CD4-positive, CD25-positive, alpha-beta regulatory T cell (primary cell): ENCODE measurements around the gene UNC45A. TPM values are rescaled to one million over a fixed set of nuclear protein-coding genes. Genes with fewer than 3 reads are reported as not detected.

ENCODE experiments used
- ATAC-seq, 2 donors: fragments of 150-1000 bp; cut with Tn5 transposase; one replicate each; pipeline ENCODE4 v1.10.0; 2021; ENCODE audit warnings: low read depth in 2 of 2, moderate number of reproducible peaks in 2 of 2, moderate library complexity in 1 of 2
- DNase-seq, 3 donors: peaks; one replicate each; pipeline versions ENCODE4 v3.0.0 to v3.0.0-alpha.2; 2012 to 2022; ENCODE audit warnings: mixed read lengths in 1 of 3
- H3K27ac ChIP-seq: one replicate; pipeline ENCODE4 v1.7.0; 2013; ENCODE audit warnings: mild to moderate bottlenecking, low read length; ENCODE audit not compliant: insufficient read depth, poor library complexity, severe bottlenecking
- H3K27me3 ChIP-seq: one replicate; pipeline ENCODE4 v1.7.0; 2013; ENCODE audit warnings: low read length; ENCODE audit not compliant: control insufficient read depth, insufficient read depth
- H3K36me3 ChIP-seq: one replicate; pipeline ENCODE4 v1.7.0; 2013; ENCODE audit warnings: mild to moderate bottlenecking, low read length, moderate library complexity; ENCODE audit not compliant: control insufficient read depth, insufficient read depth
- H3K4me1 ChIP-seq: 2 replicates; pipeline ENCODE4 v1.7.0; 2013; ENCODE audit warnings: mild to moderate bottlenecking, low read length; ENCODE audit not compliant: insufficient read depth, control insufficient read depth, poor library complexity, severe bottlenecking
- H3K4me3 ChIP-seq: one replicate; pipeline ENCODE4 v1.7.0; 2013; ENCODE audit warnings: low read depth, mild to moderate bottlenecking, low read length, moderate library complexity
- H3K9me3 ChIP-seq, 2 experiments: 1 replicate in 1 of 2; 2 replicates in 1 of 2; pipeline ENCODE4 v1.7.0; 2013; ENCODE audit warnings: low read length in 2 of 2, mild to moderate bottlenecking in 1 of 2, moderate library complexity in 1 of 2; ENCODE audit not compliant: control insufficient read depth in 2 of 2
- H3K27ac Mint-ChIP-seq, 3 donors: one replicate each; pipeline ENCODE4 v1.8.0; 2020 to 2022; ENCODE audit warnings: mild to moderate bottlenecking in 3 of 3, mixed read lengths in 3 of 3, moderate library complexity in 2 of 3
- H3K27me3 Mint-ChIP-seq: one replicate; pipeline ENCODE4 v1.8.0; 2022; ENCODE audit warnings: mild to moderate bottlenecking, mixed read lengths
- H3K36me3 Mint-ChIP-seq: one replicate; pipeline ENCODE4 v1.8.0; 2020; ENCODE audit warnings: mixed read lengths
- H3K4me1 Mint-ChIP-seq, 4 donors: one replicate each; pipeline ENCODE4 v1.8.0; 2020 to 2022; ENCODE audit warnings: mixed read lengths in 4 of 4, mild to moderate bottlenecking in 1 of 4
- H3K4me3 Mint-ChIP-seq, 4 donors: one replicate each; pipeline ENCODE4 v1.8.0; 2020 to 2022; ENCODE audit warnings: mild to moderate bottlenecking in 4 of 4, mixed read lengths in 4 of 4, moderate library complexity in 3 of 4
- H3K9me3 Mint-ChIP-seq, 7 donors: one replicate each; pipeline ENCODE4 v1.8.0; 2020 to 2022; ENCODE audit warnings: mixed read lengths in 7 of 7, mild to moderate bottlenecking in 3 of 7, moderate library complexity in 2 of 7
- polyA plus RNA-seq, 4 donors: library from polyadenylated mRNA; unstranded; fragments of 300-500 nt; fragmentation: Illumina TruSeq; gene quantifications; one replicate each; pipeline ENCODE4 v1.2.3, GENCODE V29; 2021
- total RNA-seq: library from RNA; stranded (reverse); gene quantifications from one replicate; pipeline ENCODE4 v1.2.3, GENCODE V29; 2022

UNC45A gene
- total and polyA plus RNA-seq, 5 donors from 2014 or later = 45.4 to 65.9 (median 56.6) TPM

DNA sequence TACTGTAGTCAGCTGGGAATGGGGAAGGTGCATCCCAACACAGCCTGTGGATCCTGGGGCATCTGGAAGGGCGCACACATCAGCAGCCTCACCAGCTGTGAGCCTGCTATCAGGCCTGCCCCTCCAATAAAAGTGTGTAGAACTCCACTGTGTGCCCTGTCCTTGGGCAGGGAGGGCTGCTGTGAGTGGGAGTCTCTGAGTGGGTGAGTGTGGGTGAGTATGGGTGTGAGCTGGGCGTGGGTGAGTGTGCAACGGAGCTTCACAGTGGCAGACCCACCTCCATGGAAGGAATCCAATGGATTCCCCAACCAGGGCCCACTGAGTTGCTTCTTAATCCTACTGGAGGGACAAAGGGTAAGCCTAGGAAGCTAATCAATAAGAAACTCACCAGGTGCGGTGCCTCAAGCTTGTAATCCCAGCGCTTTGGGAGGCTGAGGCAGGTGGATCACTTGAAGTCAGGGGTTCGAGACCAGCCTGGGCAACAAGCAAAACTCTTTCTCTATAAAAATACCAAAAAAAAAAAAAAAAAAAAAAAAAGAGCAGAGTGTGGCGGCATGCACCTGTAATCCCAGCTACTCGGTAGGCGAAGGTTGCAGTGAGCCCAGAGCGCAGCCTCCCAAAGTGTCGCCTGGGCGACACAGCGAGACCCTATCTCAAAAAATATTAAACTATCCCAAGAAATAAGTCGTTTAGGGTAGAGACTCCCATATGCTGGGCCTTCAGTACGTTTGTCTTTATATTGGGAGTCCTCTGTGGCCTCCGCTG, 19.0 kb downstream of the UNC45A start:
- Histone ChIP-seq H3K4me3 (peak overlapping the region; percentile 31), H3K27ac (peak overlapping the region; percentile 96), H3K4me1 (peaks cover 24% of the 10 kb centered on the region), H3K36me3 (peaks cover 26% of the 10 kb centered on the region), H3K9me3 (no peaks in the 10 kb centered on the region), H3K27me3 (no peaks in the 10 kb centered on the region)
- DNase-seq (no peak), ATAC-seq (no peak)
- Mint-ChIP-seq H3K27me3 (no peaks in the 10 kb centered on the region), H3K9me3 (peaks cover 0 to 1% (median 0%) of the 10 kb centered on the region in 7 donors), H3K4me1 (peaks cover 0 to 21% (median 7%) of the 10 kb centered on the region in 4 donors), H3K36me3 (peaks cover 9% of the 10 kb centered on the region), H3K4me3 (peak overlapping the region; percentile 89 to 96 (median 91)), H3K27ac (peak overlapping the region; percentile 48 to 95 (median 93))

DNA sequence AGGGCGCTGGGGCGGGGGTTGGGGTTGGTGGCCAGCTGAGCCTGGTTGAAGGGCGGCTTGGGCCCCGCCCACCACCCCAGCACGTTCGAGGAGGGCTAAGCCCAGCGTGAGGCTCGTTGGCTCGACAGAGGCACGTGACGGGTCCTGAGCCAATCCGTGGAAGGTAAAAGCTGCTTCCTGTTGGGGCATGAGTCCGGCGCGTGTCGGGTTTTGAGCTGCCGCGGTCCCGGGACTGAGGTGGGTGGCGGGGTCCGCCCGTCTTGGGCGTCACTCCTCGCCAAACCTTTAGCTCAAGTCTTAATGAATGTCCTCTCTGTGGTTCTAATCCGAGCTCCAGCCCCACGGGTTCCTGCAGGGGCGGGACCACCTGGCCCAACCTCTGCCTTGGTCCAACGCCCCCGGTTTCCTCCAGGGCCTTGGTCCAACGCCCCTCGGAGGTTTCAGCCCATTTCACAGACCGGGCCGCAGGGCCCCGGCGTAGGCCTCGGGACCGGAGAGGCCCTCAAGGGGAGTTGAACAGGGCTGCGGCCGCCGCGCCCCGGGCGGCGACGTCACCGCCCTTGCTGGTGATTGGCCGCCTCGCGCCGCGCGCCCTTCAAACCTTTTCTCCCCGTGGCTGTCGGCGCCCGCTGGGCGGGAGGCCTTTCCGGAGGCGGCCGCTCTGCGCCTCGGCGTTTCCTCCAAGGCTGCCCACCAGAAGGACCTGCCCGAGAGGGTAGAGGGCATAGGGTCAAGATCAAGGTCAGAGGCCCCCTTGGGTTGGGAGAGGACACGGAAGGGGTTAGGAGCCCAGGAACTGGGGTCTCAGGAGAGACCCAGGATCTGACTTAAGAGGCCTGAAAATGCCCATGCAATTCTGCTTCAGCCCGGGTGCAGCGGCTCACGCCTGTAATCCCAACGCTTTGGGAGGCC, 19.9 kb downstream of the UNC45A start, which contains the start of gene RCCD1:
Gene RCCD1, plus strand, starts transcription at position 173 of the 912 bp plus-strand sequence. CDS start 1,851 bp downstream, outside the sequence.
- Mint-ChIP-seq H3K27me3 (no peaks in the 10 kb centered on the region), H3K4me3 (peak within 1 kb of the TSS; percentile 89 to 96 (median 91)), H3K36me3 (peaks cover 14% of the 10 kb centered on the region), H3K9me3 (peaks cover 0 to 1% (median 0%) of the 10 kb centered on the region in 7 donors), H3K27ac (peak within 1 kb of the TSS; percentile 48 to 95 (median 93)), H3K4me1 (peaks cover 0 to 26% (median 7%) of the 10 kb centered on the region in 4 donors)
- peaks cover 18% of the 10 kb centered on the region for H3K36me3 ChIP-seq
- H3K4me3 ChIP-seq = peak within 1 kb of the TSS; percentile 71
- H3K9me3 ChIP-seq = no peaks in the 10 kb centered on the region
- H3K27me3 ChIP-seq = no peaks in the 10 kb centered on the region
- peak; percentile 87 to 96 (median 87) for DNase-seq
- peak within 1 kb of the TSS; percentile 96 for H3K27ac ChIP-seq
- ATAC-seq = peak; percentile 96 to 97
- peaks cover 24% of the 10 kb centered on the region for H3K4me1 ChIP-seq

DNA sequence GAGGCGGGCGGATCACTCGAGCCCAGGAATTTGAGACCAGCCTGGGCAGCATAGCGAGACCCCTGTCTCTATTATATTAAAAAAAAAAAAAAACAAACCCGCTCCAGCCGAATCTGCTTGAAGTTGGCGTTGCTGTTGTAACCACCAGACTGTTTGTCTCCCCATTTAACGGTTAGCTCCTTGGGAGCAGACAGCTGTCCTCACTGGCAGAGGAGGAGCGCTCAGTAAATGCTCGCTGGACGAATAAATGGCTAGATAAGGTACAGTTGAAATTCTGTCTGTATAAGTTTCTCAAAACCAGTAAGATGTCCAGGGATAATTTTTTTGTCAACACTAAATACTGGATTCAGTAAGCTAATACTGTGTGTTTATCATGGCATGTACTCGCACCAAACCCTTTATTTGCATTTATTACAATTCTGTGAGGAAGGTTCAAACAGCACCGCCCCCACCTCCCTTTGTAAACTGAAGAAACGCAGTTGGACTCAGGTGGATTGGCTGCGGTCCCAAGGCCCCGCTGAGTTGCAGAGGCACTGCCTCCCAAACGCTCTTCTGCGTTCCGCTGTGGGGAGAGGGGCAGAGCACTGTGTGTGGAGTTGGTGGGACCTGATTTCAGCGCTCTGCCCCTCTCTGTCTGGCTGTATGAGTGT, 20.7 kb downstream of the UNC45A start:
- H3K4me3 ChIP-seq = peak overlapping the region; percentile 71
- H3K27me3 ChIP-seq = no peaks in the 10 kb centered on the region
- DNase-seq (peak in 1 of 3 donors; percentile 15), ATAC-seq (no peak)
- no peak overlapping the region for H3K27ac ChIP-seq
- H3K9me3 ChIP-seq = no peaks in the 10 kb centered on the region
- H3K4me1 Mint-ChIP-seq = peaks cover 0 to 26% (median 7%) of the 10 kb centered on the region in 4 donors
- H3K9me3 Mint-ChIP-seq = peaks cover 0 to 1% (median 0%) of the 10 kb centered on the region in 7 donors
- peaks cover 24% of the 10 kb centered on the region for H3K4me1 ChIP-seq
- peak overlapping the region in 2 of 3 donors; percentile 62 to 93 for H3K27ac Mint-ChIP-seq
- H3K4me3 Mint-ChIP-seq = peak overlapping the region; percentile 89 to 96 (median 91)
- H3K27me3 Mint-ChIP-seq = no peaks in the 10 kb centered on the region
- H3K36me3 ChIP-seq = peaks cover 19% of the 10 kb centered on the region
- peaks cover 14% of the 10 kb centered on the region for H3K36me3 Mint-ChIP-seq

DNA sequence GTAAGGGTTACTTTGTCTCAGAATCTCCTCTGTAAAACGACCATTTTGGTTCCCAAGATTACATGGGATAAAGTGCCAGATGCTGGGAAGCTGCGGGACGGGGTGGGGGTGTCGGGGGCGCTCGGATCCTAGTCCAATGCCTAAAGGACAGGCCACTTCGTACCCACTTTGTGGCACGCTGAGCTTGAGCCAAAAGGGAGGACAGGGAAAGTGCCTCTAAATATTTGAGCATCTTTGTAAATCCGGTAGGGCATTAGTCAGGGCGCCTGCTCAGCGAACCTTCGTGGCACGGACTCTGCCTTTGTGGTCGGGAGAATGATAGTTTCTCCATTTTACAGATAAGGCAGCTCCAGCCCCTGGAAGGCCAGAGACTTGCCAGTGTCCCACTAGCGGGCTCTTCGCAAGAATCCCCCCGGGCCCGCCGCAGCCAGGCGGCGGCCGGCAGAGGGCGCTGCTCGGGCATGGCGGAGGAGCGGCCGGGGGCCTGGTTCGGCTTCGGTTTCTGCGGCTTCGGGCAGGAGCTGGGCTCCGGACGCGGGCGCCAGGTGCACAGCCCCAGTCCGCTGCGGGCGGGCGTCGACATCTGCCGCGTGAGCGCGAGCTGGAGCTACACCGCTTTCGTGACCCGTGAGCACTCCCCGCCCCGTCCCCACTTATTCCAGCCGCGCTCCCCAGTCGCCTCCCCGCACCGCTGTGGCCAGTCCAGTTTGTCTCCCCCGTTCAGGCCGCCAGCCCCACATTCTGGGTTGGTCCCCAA, 21.4 kb downstream of the UNC45A start:
- peaks cover 0 to 26% (median 7%) of the 10 kb centered on the region in 4 donors for H3K4me1 Mint-ChIP-seq
- H3K9me3 ChIP-seq = no peaks in the 10 kb centered on the region
- H3K27ac ChIP-seq = no peak overlapping the region
- peaks cover 24% of the 10 kb centered on the region for H3K4me1 ChIP-seq
- no peaks in the 10 kb centered on the region for H3K27me3 ChIP-seq
- H3K36me3 Mint-ChIP-seq = peaks cover 20% of the 10 kb centered on the region
- peaks cover 0 to 1% (median 0%) of the 10 kb centered on the region in 7 donors for H3K9me3 Mint-ChIP-seq
- ATAC-seq (no peak), DNase-seq (peak; percentile 38 to 68 (median 57))
- no peak overlapping the region for H3K4me3 ChIP-seq
- peaks cover 25% of the 10 kb centered on the region for H3K36me3 ChIP-seq
- H3K4me3 Mint-ChIP-seq = peak overlapping the region; percentile 89 to 92 (median 90)
- no peaks in the 10 kb centered on the region for H3K27me3 Mint-ChIP-seq
- peak overlapping the region in 1 of 3 donors; percentile 62 for H3K27ac Mint-ChIP-seq

DNA sequence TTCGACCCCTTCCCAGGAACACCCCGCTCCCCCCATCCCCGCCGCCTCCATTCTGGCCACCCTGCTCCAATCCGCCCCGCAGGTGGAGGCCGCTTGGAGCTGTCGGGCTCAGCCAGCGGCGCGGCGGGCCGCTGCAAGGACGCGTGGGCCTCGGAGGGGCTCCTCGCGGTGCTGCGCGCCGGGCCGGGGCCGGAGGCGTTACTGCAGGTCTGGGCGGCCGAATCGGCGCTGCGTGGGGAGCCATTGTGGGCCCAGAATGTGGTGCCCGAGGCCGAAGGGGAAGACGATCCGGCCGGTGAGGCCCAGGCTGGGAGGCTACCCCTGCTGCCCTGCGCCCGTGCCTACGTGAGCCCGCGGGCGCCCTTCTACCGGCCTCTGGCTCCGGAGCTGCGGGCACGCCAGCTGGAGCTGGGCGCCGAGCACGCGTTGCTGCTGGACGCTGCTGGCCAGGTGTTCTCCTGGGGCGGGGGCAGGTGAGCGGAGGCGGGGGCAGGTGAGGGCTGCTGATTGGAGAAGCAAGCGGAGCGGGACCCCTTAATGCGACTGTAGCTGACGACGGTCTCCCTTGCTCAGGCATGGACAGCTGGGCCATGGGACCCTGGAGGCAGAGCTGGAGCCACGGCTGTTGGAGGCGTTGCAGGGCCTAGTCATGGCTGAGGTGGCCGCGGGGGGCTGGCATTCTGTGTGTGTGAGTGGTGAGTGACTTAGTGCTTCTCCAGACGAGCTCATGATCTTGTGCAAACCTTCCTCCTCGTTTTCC, 22.1 kb downstream of the UNC45A start:
- Mint-ChIP-seq H3K4me3 (peak overlapping the region in 3 of 4 donors; percentile 29 to 78 (median 50)), H3K9me3 (peaks cover 0 to 1% (median 0%) of the 10 kb centered on the region in 7 donors), H3K36me3 (peaks cover 23% of the 10 kb centered on the region), H3K27me3 (no peaks in the 10 kb centered on the region), H3K4me1 (peaks cover 0 to 26% (median 8%) of the 10 kb centered on the region in 4 donors), H3K27ac (peak overlapping the region in 2 of 3 donors; percentile 54 to 62)
- Histone ChIP-seq H3K4me1 (peaks cover 24% of the 10 kb centered on the region), H3K27ac (no peak overlapping the region), H3K36me3 (peaks cover 25% of the 10 kb centered on the region), H3K27me3 (no peaks in the 10 kb centered on the region), H3K9me3 (no peaks in the 10 kb centered on the region), H3K4me3 (no peak overlapping the region)
- ATAC-seq (no peak), DNase-seq (no peak)

DNA sequence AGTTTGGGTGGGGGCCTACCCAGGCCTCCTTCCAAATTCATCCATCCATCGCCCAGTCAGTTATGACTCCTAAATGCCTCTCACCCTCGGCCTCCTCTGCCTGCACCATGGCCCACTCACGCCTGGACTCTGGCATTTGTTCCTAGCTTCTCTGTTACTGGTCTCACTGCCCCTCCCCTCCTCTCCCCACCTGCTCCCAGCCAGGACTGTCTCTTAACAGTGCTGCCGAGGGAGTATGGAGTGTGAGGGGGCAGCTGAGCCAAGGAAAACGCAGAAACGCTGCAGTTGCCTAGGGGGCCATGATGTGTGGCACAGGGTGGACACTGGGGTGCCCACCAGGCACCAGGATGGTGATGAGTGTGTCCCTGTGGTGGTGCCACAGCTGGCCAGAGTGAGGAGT, 22.7 kb downstream of the UNC45A start:
- no peak for DNase-seq
- H3K27ac ChIP-seq = no peak overlapping the region
- no peak for ATAC-seq
- no peaks in the 10 kb centered on the region for H3K9me3 ChIP-seq
- H3K36me3 ChIP-seq = peaks cover 28% of the 10 kb centered on the region
- Mint-ChIP-seq H3K9me3 (no peaks in the 10 kb centered on the region), H3K4me1 (peaks cover 0 to 26% (median 9%) of the 10 kb centered on the region in 4 donors), H3K36me3 (peaks cover 19% of the 10 kb centered on the region), H3K27me3 (no peaks in the 10 kb centered on the region), H3K27ac (peak overlapping the region in 2 of 3 donors; percentile 54 to 62), H3K4me3 (peak overlapping the region in 3 of 4 donors; percentile 29 to 78 (median 50))
- no peaks in the 10 kb centered on the region for H3K27me3 ChIP-seq
- peaks cover 24% of the 10 kb centered on the region for H3K4me1 ChIP-seq
- H3K4me3 ChIP-seq = no peak overlapping the region
